Naive thymus-derived CD8-positive, alpha-beta T cell (primary cell): ENCODE data around the gene HMGCL. TPM values are rescaled to one million over a fixed set of nuclear protein-coding genes. Genes with fewer than 3 reads are reported as not detected.
"Not testable (repeated sequence)": the region's sequence is repeated elsewhere in the genome, so short reads cannot be mapped to it uniquely, and the experiment has no call there.

ENCODE experiments used
- ATAC-seq, 2 donors: fragments of 150-1000 bp; cut with Tn5 transposase in 1 of 2; sonication (Bioruptor Pico), chemical (Tn5 transposase) in 1 of 2; 1 replicate in 1 of 2; 2 replicates in 1 of 2; pipeline ENCODE4 v1.10.0; 2021; ENCODE audit warnings: mild to moderate bottlenecking in 2 of 2, moderate library complexity in 2 of 2
- POLR2A ChIA-PET: fragments of 350-600 bp; sonication (Branson Sonifier 250); formaldehyde crosslinking; loops from one replicate; lab custom pipeline; 2021; ENCODE audit warnings: antibody characterized with exemption; lab: Charles Lee
- DNase-seq, 10 donors: peaks; one replicate each; pipeline versions ENCODE4 v3.0.0 to v3.0.0-alpha.2; 2020 to 2022
- H3K27ac Mint-ChIP-seq, 10 donors: one replicate each; pipeline ENCODE4 v1.8.0; 2020 to 2022; ENCODE audit warnings: mild to moderate bottlenecking in 10 of 10, mixed read lengths in 10 of 10, moderate library complexity in 4 of 10, inconsistent platforms in 1 of 10
- H3K27me3 Mint-ChIP-seq, 5 donors: one replicate each; pipeline ENCODE4 v1.8.0; 2021 to 2022; ENCODE audit warnings: mixed read lengths in 5 of 5
- H3K36me3 Mint-ChIP-seq, 3 donors: one replicate each; pipeline ENCODE4 v1.8.0; 2020 to 2022; ENCODE audit warnings: mixed read lengths in 3 of 3, mild to moderate bottlenecking in 2 of 3, inconsistent platforms in 1 of 3
- H3K4me1 Mint-ChIP-seq, 4 donors: one replicate each; pipeline ENCODE4 v1.8.0; 2021 to 2022; ENCODE audit warnings: mixed read lengths in 4 of 4
- H3K4me3 Mint-ChIP-seq, 10 donors: one replicate each; pipeline ENCODE4 v1.8.0; 2020 to 2022; ENCODE audit warnings: mild to moderate bottlenecking in 10 of 10, mixed read lengths in 10 of 10, moderate library complexity in 6 of 10, inconsistent platforms in 1 of 10
- H3K9me3 Mint-ChIP-seq, 9 donors: one replicate each; pipeline ENCODE4 v1.8.0; 2020 to 2022; ENCODE audit warnings: mixed read lengths in 9 of 9, mild to moderate bottlenecking in 3 of 9, inconsistent platforms in 1 of 9, moderate library complexity in 1 of 9
- polyA plus RNA-seq, 3 donors: library from polyadenylated mRNA; unstranded; fragments of 300-500 nt; fragmentation: Illumina TruSeq; gene quantifications; one replicate each; pipeline ENCODE4 v1.2.3, GENCODE V29; 2021
- total RNA-seq, 8 experiments: library from RNA in 2 of 8; stranded (reverse) in 2 of 8; gene quantifications; one replicate each; pipeline ENCODE4 v1.2.3 and lab custom pipeline; 2021 to 2026

Gene HMGCL
- total and polyA plus RNA-seq, 5 experiments from 2014 or later: 25.9 to 37.9 (median 34.3) TPM

GRCh38 chr1:23805025-23805424 is 20.2 kb downstream of the HMGCL start:
- Mint-ChIP-seq H3K27me3 (peaks cover 0 to 1% (median 0%) of the 10 kb centered on the region in 5 donors), H3K27ac (peak overlapping the region in 5 of 10 donors; percentile 27 to 86 (median 64))

GRCh38 chr1:23804183-23804835 is 20.9 kb downstream of the HMGCL start:
- no peak for DNase-seq
- peaks cover 7 to 27% (median 13%) of the 10 kb centered on the region in 4 donors for H3K4me1 Mint-ChIP-seq
- H3K36me3 Mint-ChIP-seq: peaks cover 0 to 16% (median 0%) of the 10 kb centered on the region in 3 donors
- H3K9me3 Mint-ChIP-seq: no peaks in the 10 kb centered on the region
- POLR2A ChIA-PET: interaction anchor here (0.5 to 0.7 kb wide), 4 partner anchors 21 to 215 kb away, joined by 3 read pairs; partner anchors contain the start of gene HMGCL
- H3K4me3 Mint-ChIP-seq: peak overlapping the region in 1 of 10 donors; percentile 41
- H3K27ac Mint-ChIP-seq: peak overlapping the region in 5 of 10 donors; percentile 13 to 86 (median 69)
- ATAC-seq: no peak
- peaks cover 0 to 1% (median 0%) of the 10 kb centered on the region in 5 donors for H3K27me3 Mint-ChIP-seq

More at GRCh38 chr1:23805025-23805424, 20.2 kb downstream of the HMGCL start:
- POLR2A ChIA-PET: interaction anchor here (0.6 kb wide), 2 partner anchors 20 to 214 kb away, joined by 3 read pairs; partner anchors contain the start of gene HMGCL
- Mint-ChIP-seq H3K4me1 (peaks cover 6 to 27% (median 13%) of the 10 kb centered on the region in 4 donors), H3K9me3 (no peaks in the 10 kb centered on the region), H3K4me3 (peak overlapping the region in 1 of 10 donors; percentile 4), H3K36me3 (peaks cover 0 to 16% (median 0%) of the 10 kb centered on the region in 3 donors)
- ATAC-seq (no peak), DNase-seq (no peak)

GRCh38 chr1:23803674-23804073 is 21.6 kb downstream of the HMGCL start:
- POLR2A ChIA-PET: interaction anchor here (0.5 to 5.7 kb wide), 3 partner anchors 13 to 50 kb away, joined by 3 to 64 read pairs (median 3); partner anchors contain the start of gene LYPLA2
- H3K27ac Mint-ChIP-seq: peak overlapping the region in 6 of 10 donors; percentile 13 to 84 (median 54)
- ATAC-seq (no peak), DNase-seq (no peak)
- no peak overlapping the region for H3K4me3 Mint-ChIP-seq
- peaks cover 0 to 16% (median 0%) of the 10 kb centered on the region in 3 donors for H3K36me3 Mint-ChIP-seq
- H3K4me1 Mint-ChIP-seq: peaks cover 7 to 29% (median 15%) of the 10 kb centered on the region in 4 donors
- peaks cover 0 to 1% (median 0%) of the 10 kb centered on the region in 5 donors for H3K27me3 Mint-ChIP-seq
- no peaks in the 10 kb centered on the region for H3K9me3 Mint-ChIP-seq

DNA sequence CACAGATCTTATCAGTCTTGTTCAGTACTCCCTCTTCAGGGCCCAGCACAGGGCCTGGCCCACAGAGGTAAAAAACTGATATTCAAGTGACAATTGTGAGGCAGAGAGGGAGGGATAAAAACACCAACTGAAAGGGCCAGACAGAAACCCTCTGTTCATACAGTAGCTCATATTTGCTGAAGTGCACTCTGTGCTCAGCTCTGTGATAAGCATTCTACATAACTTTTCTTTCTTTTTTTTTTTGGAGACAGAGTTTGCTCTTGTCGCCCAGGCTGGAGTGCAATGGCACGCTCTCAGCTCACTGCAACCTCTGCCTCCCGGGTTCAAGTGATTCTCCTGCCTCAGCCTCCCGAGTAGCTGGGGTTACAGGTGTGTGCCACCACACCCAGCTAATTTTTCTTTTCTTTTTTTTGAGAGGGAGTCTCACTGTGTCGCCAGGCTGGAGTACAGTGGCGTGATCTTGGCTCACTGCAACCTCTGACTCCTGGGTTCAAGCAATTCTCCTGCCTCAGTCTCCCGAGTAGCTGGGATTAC is 22.4 kb downstream of the HMGCL start:
- H3K4me3 Mint-ChIP-seq: peak overlapping the region in 4 of 10 donors; percentile 15 to 75 (median 66)

GRCh38 chr1:23801876-23802275 is 23.4 kb downstream of the HMGCL start:
- Mint-ChIP-seq H3K27me3 (peaks cover 0 to 1% (median 0%) of the 10 kb centered on the region in 5 donors), H3K27ac (peak overlapping the region; percentile 54 to 95 (median 88)), H3K4me1 (peaks cover 6 to 22% (median 16%) of the 10 kb centered on the region in 4 donors), H3K36me3 (peaks cover 0 to 17% (median 0%) of the 10 kb centered on the region in 3 donors), H3K9me3 (no peaks in the 10 kb centered on the region), H3K4me3 (peak overlapping the region in 9 of 10 donors; percentile 20 to 97 (median 81))
- DNase-seq (no peak), ATAC-seq (no peak)
- POLR2A ChIA-PET: interaction anchor here (1.4 to 8.3 kb wide), 7 partner anchors 8 to 179 kb away, joined by 3 to 64 read pairs (median 10); partner anchors contain the start of genes ELOA, HMGCL, LYPLA2 and PITHD1

More for the DNA sequence above, 22.4 kb downstream of the HMGCL start:
- H3K27ac Mint-ChIP-seq: peak overlapping the region in 8 of 10 donors; percentile 18 to 82 (median 72)
- not testable (repeated sequence) for H3K27me3 Mint-ChIP-seq, DNase-seq, H3K9me3 Mint-ChIP-seq, ATAC-seq
- peaks cover 7 to 29% (median 16%) of the 10 kb centered on the region in 4 donors for H3K4me1 Mint-ChIP-seq
- POLR2A ChIA-PET: interaction anchor here (0.6 to 8.3 kb wide), 5 partner anchors 13 to 153 kb away, joined by 4 to 64 read pairs (median 29); partner anchors contain the start of genes HMGCL, LYPLA2 and PITHD1
- H3K36me3 Mint-ChIP-seq: peaks cover 0 to 16% (median 0%) of the 10 kb centered on the region in 3 donors

- H3K4me3 Mint-ChIP-seq: peak overlapping the region; percentile 75 to 97 (median 90)
Measured at GRCh38 chr1:23801338-23801748, 23.9 kb downstream of the HMGCL start.

DNA sequence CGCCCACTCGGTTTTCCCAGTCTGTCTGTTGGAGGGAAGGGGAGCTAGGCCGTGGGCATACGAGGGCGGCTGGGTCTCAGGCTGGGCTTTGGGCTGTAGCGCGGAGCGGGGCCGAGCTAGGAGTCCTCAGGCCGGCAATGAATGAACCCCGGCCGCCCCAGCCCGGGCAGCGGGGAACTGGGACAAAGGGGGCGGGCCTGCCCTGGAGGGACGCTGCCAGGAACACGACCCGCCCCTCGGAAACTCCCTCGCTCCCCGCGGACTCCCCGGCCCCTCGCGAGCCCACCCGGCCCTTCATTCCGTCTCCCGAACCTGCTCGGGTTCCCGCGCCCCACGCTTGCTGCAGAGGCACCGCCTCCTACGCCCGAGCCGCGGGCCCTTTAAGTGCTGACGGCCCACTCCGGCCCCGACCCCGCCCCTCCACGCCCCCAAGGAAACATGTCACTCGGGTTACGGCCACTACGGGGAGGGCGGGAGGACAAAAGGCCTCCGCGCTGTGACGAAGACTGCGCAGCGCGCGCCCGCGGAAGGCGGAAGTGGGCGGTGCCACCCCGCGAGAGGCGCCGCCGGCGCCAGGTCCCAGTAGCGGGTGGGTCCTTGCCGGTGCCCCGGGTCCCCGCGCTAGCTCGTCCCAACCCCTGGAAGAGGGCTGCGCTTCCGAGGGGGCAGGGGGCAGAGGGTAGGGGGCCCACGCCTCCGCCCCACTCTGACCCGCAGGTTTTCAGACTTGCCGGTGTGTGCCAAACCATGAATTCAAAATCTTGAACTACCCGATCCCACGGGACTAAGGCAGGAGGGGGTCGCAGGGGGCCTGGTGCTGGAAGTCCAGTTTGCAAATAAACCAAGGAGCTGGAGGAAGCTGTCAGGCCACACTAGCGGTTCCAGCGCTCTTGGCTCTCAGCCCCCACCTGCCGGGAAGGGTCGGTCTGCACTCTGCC is 24.6 kb downstream of the HMGCL start, which contains the start of gene GALE:
Gene GALE, minus strand, starts transcription at position 355 of the 938 bp plus-strand sequence. CDS start 1,747 bp downstream, outside the sequence.
- H3K4me1 Mint-ChIP-seq: peaks cover 6 to 22% (median 16%) of the 10 kb centered on the region in 4 donors

More at GRCh38 chr1:23801338-23801748, 23.9 kb downstream of the HMGCL start:
- Mint-ChIP-seq H3K9me3 (no peaks in the 10 kb centered on the region), H3K36me3 (peaks cover 0 to 19% (median 0%) of the 10 kb centered on the region in 3 donors), H3K27me3 (peaks cover 0 to 1% (median 0%) of the 10 kb centered on the region in 5 donors), H3K4me1 (peaks cover 6 to 22% (median 16%) of the 10 kb centered on the region in 4 donors), H3K27ac (peak overlapping the region; percentile 75 to 95 (median 92))
- POLR2A ChIA-PET: interaction anchor here (0.5 to 8.3 kb wide), 10 partner anchors 9 to 239 kb away, joined by 3 to 64 read pairs (median 6); partner anchors contain the start of genes ELOA, HMGCL, LYPLA2 and PITHD1
- ATAC-seq (no peak), DNase-seq (no peak)

GRCh38 chr1:23799570-23800399 is 25.4 kb downstream of the HMGCL start:
- DNase-seq (peak in 1 of 10 donors; percentile 28), ATAC-seq (no peak)
- peaks cover 3 to 22% (median 16%) of the 10 kb centered on the region in 4 donors for H3K4me1 Mint-ChIP-seq
- peaks cover 0 to 23% (median 0%) of the 10 kb centered on the region in 3 donors for H3K36me3 Mint-ChIP-seq
- peaks cover 0 to 1% (median 0%) of the 10 kb centered on the region in 5 donors for H3K27me3 Mint-ChIP-seq
- peak overlapping the region; percentile 75 to 97 (median 90) for H3K4me3 Mint-ChIP-seq
- POLR2A ChIA-PET: interaction anchor here (0.8 to 8.3 kb wide), 7 partner anchors 9 to 1349 kb away, joined by 3 to 64 read pairs (median 10); partner anchors contain the start of genes HMGCL, LYPLA2, PITHD1 and SRSF10
- no peaks in the 10 kb centered on the region for H3K9me3 Mint-ChIP-seq
- H3K27ac Mint-ChIP-seq: peak overlapping the region; percentile 65 to 94 (median 84)

More for the DNA sequence above, 24.6 kb downstream of the HMGCL start, which contains the start of gene GALE:
- peak within 1 kb of the TSS; percentile 81 to 95 (median 92) for H3K27ac Mint-ChIP-seq
- peak within 1 kb of the TSS; percentile 75 to 97 (median 90) for H3K4me3 Mint-ChIP-seq
- peaks cover 0 to 18% (median 0%) of the 10 kb centered on the region in 3 donors for H3K36me3 Mint-ChIP-seq
- no peaks in the 10 kb centered on the region for H3K9me3 Mint-ChIP-seq
- POLR2A ChIA-PET: interaction anchor here (0.5 to 8.3 kb wide), 13 partner anchors 10 to 1350 kb away, joined by 3 to 64 read pairs (median 4); partner anchors contain the start of genes ELOA, HMGCL, LYPLA2 and PITHD1
- peaks cover 0 to 1% (median 0%) of the 10 kb centered on the region in 5 donors for H3K27me3 Mint-ChIP-seq
- ATAC-seq (peak; percentile 88 to 89), DNase-seq (peak; percentile 91 to 98 (median 95))

DNA sequence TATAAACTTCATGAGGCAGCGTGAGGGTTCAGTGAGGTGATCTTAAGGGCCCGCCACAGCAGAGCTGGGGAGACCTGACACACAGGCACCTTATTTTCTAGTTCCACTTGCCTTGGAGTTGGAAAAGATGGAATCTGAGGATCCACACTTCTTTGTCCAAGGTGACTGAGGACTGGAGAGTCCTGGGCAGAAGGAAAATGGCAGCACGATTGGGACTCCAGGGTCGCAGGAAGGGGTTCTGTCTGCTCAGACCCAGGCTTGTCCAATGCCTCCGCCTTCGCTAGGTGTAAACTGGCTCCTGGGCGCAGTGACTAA is 26.0 kb downstream of the HMGCL start:
- Mint-ChIP-seq H3K9me3 (no peaks in the 10 kb centered on the region), H3K27ac (peak overlapping the region in 4 of 10 donors; percentile 58 to 92 (median 75)), H3K4me3 (peak overlapping the region; percentile 26 to 97 (median 90)), H3K36me3 (peaks cover 0 to 23% (median 0%) of the 10 kb centered on the region in 3 donors), H3K27me3 (peaks cover 0 to 1% (median 0%) of the 10 kb centered on the region in 5 donors), H3K4me1 (peaks cover 3 to 22% (median 15%) of the 10 kb centered on the region in 4 donors)
- DNase-seq (no peak), ATAC-seq (no peak)
- POLR2A ChIA-PET: interaction anchor here (3.9 to 8.3 kb wide), 3 partner anchors 9 to 25 kb away, joined by 29 to 64 read pairs (median 42); partner anchors contain the start of genes HMGCL, LYPLA2 and PITHD1

DNA sequence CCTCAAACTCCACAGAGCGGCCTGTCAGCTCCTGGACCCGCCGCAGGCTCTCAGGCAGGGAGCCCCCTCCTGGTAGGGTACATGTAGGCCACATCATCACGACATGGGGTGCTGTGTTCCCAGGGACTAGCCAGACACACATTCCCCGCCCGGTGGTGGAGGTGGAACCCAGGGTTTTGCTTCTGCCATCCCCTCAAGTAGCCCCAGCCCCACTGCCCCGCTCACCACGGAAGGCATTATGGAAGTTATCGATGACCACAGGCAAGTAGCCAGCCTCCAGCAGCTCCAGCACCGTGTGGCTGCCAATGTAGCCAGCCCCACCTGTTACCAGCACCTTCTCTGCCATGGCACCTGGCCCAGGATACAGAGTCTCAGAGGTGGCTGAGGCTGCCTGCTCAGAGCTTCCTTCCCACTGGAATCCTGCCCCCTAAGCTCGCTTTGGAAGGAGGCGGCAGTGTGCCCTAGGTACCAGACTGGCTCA is 26.5 kb downstream of the HMGCL start:
- POLR2A ChIA-PET: interaction anchor here (0.7 to 8.3 kb wide), 4 partner anchors 8 to 178 kb away, joined by 3 to 64 read pairs (median 36); partner anchors contain the start of genes HMGCL, LYPLA2 and PITHD1
- Mint-ChIP-seq H3K27ac (peak overlapping the region in 4 of 10 donors; percentile 20 to 65 (median 52)), H3K4me1 (peaks cover 3 to 22% (median 16%) of the 10 kb centered on the region in 4 donors), H3K27me3 (peaks cover 0 to 1% (median 0%) of the 10 kb centered on the region in 5 donors), H3K36me3 (peaks cover 0 to 19% (median 0%) of the 10 kb centered on the region in 3 donors), H3K9me3 (no peaks in the 10 kb centered on the region), H3K4me3 (peak overlapping the region in 8 of 10 donors; percentile 26 to 97 (median 88))
- no peak for DNase-seq
- ATAC-seq: no peak
